Measurements from ENCODE around the gene TLR3. TPM values are rescaled to one million over a fixed set of nuclear protein-coding genes. Genes with fewer than 3 reads are reported as not detected.

TLR3 gene
- total and polyA plus RNA-seq, 2 of the 8 experiments (the other 6 are each of a cell fraction or from before 2014, with no cell fraction given) = 1.00 to 2.6 TPM

DNA sequence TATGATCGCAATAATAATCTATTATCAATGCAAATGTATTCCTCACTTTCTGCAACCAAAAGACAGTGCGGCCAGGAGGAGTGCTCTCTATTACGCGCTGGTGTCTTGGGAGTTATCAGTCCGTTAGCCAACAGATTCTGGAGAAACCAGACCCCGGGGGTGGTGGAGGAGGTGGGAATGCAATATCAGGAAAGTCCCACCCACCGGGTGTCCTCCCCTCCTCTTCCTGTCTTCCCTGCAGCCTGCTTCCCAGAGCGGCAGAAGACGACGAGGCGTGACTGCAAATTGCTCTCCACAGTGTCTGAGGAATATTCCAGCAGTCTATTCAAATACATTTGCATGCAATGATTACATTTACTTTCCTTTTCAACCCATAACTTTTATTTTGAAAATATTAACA lies 17.9 kb upstream of the TLR3 start:
- no peaks in the 10 kb centered on the region for H4K20me1 ChIP-seq (replicated peaks in 1 of 2; ENCODE audit: control insufficient read depth in 1 of 2, insufficient read depth in 2 of 2, low read length in 2 of 2)
- H3K4ac ChIP-seq (replicated peaks; ENCODE audit: insufficient read length, low read depth, low read length) = no peak overlapping the region
- no peak overlapping the region for H3K4me2 ChIP-seq (ENCODE audit: insufficient read depth in 1 of 2, low read depth in 2 of 2, low read length in 2 of 2)
- H3K18ac ChIP-seq (ENCODE audit: extremely low read depth, low read length) = no peak overlapping the region
- TF ChIP-seq SP2 (IDR thresholded peaks at IDR 0.05; ENCODE audit: low read length) (no peak), ZNF274 (IDR thresholded peaks at IDR 0.05; ENCODE audit: borderline replicate concordance, extremely low read depth, low read length) (no peak), EP300 (IDR thresholded peaks at IDR 0.05; ENCODE audit: borderline replicate concordance in 1 of 2, low read depth in 2 of 2, low read length in 2 of 2) (no peak), RAD21 (IDR thresholded peaks at IDR 0.05 in 1 of 2, conservative IDR thresholded peaks at IDR 0.05 in 1 of 2; ENCODE audit: low read depth in 2 of 2, low read length in 2 of 2) (no peak)
- TF ChIP-seq, protein P1, sequence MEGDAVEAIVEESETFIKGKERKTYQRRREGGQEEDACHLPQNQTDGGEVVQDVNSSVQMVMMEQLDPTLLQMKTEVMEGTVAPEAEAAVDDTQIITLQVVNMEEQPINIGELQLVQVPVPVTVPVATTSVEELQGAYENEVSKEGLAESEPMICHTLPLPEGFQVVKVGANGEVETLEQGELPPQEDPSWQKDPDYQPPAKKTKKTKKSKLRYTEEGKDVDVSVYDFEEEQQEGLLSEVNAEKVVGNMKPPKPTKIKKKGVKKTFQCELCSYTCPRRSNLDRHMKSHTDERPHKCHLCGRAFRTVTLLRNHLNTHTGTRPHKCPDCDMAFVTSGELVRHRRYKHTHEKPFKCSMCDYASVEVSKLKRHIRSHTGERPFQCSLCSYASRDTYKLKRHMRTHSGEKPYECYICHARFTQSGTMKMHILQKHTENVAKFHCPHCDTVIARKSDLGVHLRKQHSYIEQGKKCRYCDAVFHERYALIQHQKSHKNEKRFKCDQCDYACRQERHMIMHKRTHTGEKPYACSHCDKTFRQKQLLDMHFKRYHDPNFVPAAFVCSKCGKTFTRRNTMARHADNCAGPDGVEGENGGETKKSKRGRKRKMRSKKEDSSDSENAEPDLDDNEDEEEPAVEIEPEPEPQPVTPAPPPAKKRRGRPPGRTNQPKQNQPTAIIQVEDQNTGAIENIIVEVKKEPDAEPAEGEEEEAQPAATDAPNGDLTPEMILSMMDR (IDR thresholded peaks at IDR 0.05; ENCODE audit: control extremely low read depth in 1 of 3, insufficient read depth in 1 of 3, low read depth in 1 of 3, low read length in 3 of 3) = no peak
- H3K9ac ChIP-seq (replicated peaks in 1 of 4; ENCODE audit: extremely low read depth in 1 of 4, low read depth in 3 of 4, low read length in 3 of 4) = no peak overlapping the region
- H3K23me2 ChIP-seq (ENCODE audit: low read depth, low read length) = no peaks in the 10 kb centered on the region
- H3K79me2 ChIP-seq (ENCODE audit: control insufficient read depth in 1 of 2, insufficient read depth in 2 of 2, low read length in 2 of 2) = no peaks in the 10 kb centered on the region
- no peak for DNase-seq (ENCODE audit: low read depth in 1 of 2, low spot score in 2 of 2)
- H3K14ac ChIP-seq (ENCODE audit: insufficient read length) = no peak overlapping the region
- WGBS, 2 experiments (ENCODE audit: extremely low coverage in 1 of 2, insufficient coverage in 1 of 2, insufficient read length in 1 of 2, insufficient replicate concordance in 2 of 2, low coverage in 1 of 2, low lambda C conversion rate in 2 of 2, missing lambda C conversion rate in 1 of 2) = 87% methylated on average over 11 of the region's 11 CpGs; no CpG with 5 or more reads in 1 of the 2 experiments
- H2BK5ac ChIP-seq (ENCODE audit: low read depth, low read length) = no peak overlapping the region
- H4K91ac ChIP-seq (replicated peaks; ENCODE audit: insufficient read length, low read length) = no peak overlapping the region
- peaks cover 0 to 8% of the 10 kb centered on the region in 2 experiments; a peak in 1 of 4 replicates for H3K9me3 ChIP-seq (ENCODE audit: insufficient read depth in 2 of 2, low read depth in 1 of 2, low read length in 1 of 2)
- H3K56ac ChIP-seq (replicated peaks; ENCODE audit: insufficient read length, low read depth, low read length) = no peak overlapping the region
- H3K23ac ChIP-seq (ENCODE audit: insufficient read length) = no peak overlapping the region
- no peak overlapping the region for H2BK20ac ChIP-seq (ENCODE audit: low read length)
- no peak overlapping the region for H2BK15ac ChIP-seq (ENCODE audit: low read length)
- H3K4me3 ChIP-seq (ENCODE audit: extremely low read depth in 1 of 4, insufficient read depth in 2 of 4, low read depth in 3 of 4, low read length in 4 of 4) = no peak overlapping the region
- FAIRE-seq = no peak
- no peak overlapping the region for H2BK12ac ChIP-seq (ENCODE audit: low read depth, low read length)
- H3K27ac ChIP-seq (ENCODE audit: low read depth, low read length) = no peak overlapping the region
- ChIA-PET POLR2A (ENCODE audit: partially characterized antibody) (no interaction called here), CTCF (ENCODE audit: partially characterized antibody) (interaction anchor here (1.4 to 2.1 kb wide), 4 partner anchors 13 to 453 kb away, joined by 4 to 9 read pairs (median 4); no protein-coding TSS in a partner anchor)
- no peak overlapping the region for H4K5ac ChIP-seq (ENCODE audit: insufficient read length, low read depth, low read length)
- H3K27me3 ChIP-seq (replicated peaks in 1 of 4; ENCODE audit: control insufficient read depth in 3 of 4, extremely low read depth in 1 of 4, insufficient read depth in 3 of 4, low read length in 3 of 4) = no peaks in the 10 kb centered on the region
- H3K4me1 ChIP-seq (replicated peaks in 1 of 4; ENCODE audit: control insufficient read depth in 3 of 4, insufficient read depth in 4 of 4, low read length in 3 of 4) = no peaks in the 10 kb centered on the region
- no peak overlapping the region for H2AFZ ChIP-seq (ENCODE audit: low read length)
- H2AK5ac ChIP-seq (ENCODE audit: low read depth, low read length) = no peak overlapping the region
- H3K79me1 ChIP-seq (ENCODE audit: low read depth, low read length) = no peaks in the 10 kb centered on the region
- H4K8ac ChIP-seq (ENCODE audit: extremely low read depth, insufficient read depth, low read length) = no peak overlapping the region
- no peaks in the 10 kb centered on the region for H3K36me3 ChIP-seq (ENCODE audit: control insufficient read depth in 2 of 4, insufficient read depth in 4 of 4, low read length in 3 of 4)
- no peak overlapping the region for H2BK120ac ChIP-seq (replicated peaks; ENCODE audit: low read depth, low read length)
